Measurements from ENCODE around the gene TMEM253.

DNA sequence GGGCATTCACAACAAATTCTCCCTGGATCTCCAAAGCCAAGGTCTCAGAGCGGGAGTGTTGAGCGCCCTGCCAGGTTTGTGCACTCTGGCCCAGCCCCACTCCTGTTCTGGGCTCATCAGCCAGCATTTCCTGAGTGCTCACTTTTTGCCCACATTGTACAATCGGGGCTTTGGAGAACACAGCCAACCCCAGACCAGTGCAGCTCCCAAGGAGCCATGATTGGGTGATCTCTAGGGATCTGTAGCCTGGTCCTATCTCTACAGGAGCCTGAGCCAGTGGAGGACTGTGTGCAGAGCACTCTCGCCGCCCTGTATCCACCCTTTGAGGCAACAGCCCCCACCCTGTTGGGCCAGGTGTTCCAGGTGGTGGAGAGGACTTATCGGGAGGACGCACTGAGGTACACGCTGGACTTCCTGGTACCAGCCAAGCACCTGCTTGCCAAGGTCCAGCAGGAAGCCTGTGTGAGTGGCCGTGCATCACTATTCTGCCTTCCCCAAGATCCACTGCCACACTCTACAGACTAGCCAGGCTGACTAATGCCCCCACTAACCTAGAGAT, 28.0 kb upstream of the TMEM253 start:
- no peak for TF ChIP-seq SPI1 (IDR thresholded peaks at IDR 0.05; ENCODE audit: low read depth, low read length)
- no peak for TF ChIP-seq POLR2AphosphoS5 (IDR thresholded peaks at IDR 0.05; ENCODE audit: low read depth, low read length)
- no peak for TF ChIP-seq POLR2A (IDR thresholded peaks at IDR 0.05; ENCODE audit: low read depth, low read length)
- no peak for TF ChIP-seq TAF1 (IDR thresholded peaks at IDR 0.05; ENCODE audit: low read depth, low read length)
- no peak for TF ChIP-seq PAX5 (IDR thresholded peaks at IDR 0.05; ENCODE audit: insufficient read depth, low read length, severe bottlenecking)
- no peak for TF ChIP-seq POU2F2 (IDR thresholded peaks at IDR 0.05; ENCODE audit: low read depth, low read length)
